GM19395 (cell line): ENCODE data around the gene TMEM72.

ENCODE experiments used
- ATAC-seq: cut with Tn5 transposase; IDR thresholded peaks from one replicate; pipeline ENCODE4 v1.9.1; 2021; ENCODE audit warnings: mild to moderate bottlenecking, moderate library complexity; ENCODE audit not compliant: unreplicated experiment

The TMEM72 gene

DNA sequence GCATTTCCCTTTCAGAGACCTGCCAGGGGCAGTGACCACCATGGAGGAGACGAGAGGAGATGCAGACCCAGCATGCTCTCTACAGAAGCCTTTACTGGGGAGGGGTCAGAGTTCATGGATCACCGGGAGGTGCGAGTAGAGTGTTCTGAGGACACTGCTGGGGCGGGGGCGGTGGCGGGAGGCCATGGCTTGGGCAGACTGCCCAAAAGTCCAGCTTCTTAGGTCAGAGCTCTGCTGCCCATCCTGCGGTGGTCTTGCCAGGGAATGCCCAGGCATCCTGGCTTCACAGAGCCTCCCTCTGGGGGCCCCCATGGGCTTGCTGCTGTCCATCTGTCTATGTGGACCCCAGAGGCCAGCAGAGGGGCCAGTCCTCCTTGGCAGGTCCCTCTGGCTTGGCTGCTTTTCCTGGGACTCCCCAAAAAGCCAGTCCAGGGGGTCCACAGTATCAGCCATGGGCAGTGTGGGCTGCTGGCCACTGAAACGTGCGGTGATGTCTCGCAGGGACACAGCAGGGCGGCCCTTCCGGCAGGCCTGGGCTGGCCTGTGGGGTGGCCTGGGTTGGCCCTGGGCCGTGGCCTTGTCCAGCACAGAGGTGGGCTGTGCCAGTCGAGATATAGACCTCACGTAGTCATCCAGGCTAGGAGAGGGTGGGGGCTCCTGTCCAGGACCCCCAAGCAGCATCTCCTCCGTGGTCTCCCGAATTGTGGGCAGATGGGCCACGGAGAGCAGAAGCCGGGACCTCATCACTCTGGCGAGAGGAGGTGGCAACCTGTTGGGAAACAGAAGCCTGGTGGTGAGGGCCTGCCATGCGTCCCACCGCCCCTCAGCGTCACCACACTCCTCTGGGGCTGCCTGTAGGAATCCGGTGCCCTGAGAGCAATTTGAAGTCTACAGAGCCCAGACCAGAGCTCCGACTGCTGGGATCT is 66.4 kb downstream of the TMEM72 start:
- ATAC-seq = no peak

DNA sequence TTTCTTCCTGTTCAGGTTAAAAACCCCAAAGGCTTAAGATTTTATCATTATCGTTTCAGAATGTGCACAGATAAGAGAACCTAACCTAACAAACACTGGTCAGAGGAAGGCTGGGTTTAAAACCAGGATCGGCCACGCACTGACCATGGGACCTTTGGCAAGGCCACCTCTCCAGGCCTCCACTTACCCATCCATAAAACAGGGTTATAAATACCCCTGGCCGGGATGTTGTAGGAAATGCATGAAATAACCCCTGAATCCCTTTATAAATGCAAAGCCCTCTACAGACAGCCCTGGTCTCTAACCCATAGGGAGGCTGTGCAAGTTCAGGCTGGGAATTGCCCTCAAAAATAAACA is 67.1 kb downstream of the TMEM72 start:
- ATAC-seq = no peak

DNA sequence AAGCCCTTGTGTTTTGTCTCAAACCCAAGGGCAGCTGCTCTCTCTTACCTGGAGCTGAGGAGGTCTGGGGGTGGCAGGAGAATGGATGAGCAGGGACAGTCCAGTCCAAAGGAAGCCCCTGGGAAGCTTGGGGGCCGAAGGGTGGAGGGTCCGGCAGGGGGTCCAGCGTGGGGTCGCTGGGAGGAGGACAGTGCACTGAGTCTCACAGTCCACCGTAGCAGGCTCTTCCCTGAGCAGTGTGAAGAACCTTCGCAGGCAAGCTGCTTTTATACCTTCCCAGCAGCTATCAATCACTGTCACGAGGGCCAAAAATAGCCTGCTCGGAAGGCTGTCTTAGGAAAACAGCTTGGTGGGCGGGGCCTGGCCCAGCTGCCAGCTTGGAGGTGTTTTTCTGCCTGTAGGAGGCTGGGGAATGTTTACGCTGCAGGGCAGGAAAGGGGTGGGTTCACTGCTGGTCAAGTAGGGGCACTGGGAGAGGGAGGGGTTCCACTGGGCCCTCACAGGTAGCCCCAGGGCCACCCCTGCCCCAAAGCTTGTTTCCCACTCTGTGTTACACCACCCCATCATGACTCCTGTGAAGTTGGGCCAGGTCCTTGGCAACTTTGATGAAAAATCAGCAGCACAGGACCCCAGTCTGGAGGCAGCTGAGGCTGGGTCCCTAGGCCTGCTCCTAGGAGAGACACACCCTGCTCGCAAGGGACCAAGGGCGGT is 67.6 kb downstream of the TMEM72 start, which contains the start of gene DEPP1:
Gene DEPP1, minus strand, starts transcription at position 240 of the 711 bp plus-strand sequence. CDS start 779 bp downstream, outside the sequence.
- ATAC-seq = no peak

DNA sequence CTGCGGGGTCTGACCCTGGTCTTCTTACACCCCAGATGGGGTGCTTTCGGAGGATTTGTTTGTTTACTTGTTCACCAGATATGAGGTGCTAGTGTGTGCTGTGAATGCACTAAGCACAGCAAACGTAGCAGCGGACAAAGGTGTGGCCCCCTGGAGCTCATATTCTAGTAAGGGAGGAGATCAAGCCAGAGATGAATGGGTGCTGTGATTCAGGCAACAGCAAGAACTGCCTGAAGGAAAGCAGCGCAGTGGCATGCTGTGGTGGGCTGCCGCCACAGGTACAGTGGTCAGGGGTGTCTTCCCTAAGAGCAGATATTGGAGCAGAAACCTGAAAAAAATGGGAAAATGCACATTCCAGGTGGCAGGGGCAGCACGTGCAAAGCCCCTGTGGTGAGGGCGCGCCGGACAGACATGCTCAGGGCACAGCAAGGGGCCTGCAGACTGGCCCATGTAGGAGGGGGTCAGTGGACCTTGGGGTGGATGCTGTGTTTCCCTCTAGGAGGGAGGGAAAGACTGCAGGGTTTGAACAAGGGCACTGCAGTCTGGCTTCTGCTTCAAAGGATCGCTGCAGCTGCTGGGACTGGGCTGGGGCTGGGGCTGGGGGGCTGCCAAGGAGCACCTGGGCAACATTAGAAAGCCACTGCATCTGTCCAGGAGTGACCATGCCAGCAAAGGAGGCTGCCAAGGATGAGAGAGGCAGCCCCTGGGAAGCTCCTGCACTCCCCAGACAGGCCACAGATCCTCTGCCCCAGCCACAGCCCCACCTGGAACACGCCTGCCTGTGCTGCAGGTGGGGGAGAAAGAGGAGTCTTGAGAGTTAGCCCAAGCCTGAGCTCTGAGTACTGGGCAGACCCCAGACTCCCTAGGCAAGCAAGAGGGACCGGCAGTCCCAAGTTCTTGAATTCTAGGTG is 68.4 kb downstream of the TMEM72 start:
- no peak for ATAC-seq

DNA sequence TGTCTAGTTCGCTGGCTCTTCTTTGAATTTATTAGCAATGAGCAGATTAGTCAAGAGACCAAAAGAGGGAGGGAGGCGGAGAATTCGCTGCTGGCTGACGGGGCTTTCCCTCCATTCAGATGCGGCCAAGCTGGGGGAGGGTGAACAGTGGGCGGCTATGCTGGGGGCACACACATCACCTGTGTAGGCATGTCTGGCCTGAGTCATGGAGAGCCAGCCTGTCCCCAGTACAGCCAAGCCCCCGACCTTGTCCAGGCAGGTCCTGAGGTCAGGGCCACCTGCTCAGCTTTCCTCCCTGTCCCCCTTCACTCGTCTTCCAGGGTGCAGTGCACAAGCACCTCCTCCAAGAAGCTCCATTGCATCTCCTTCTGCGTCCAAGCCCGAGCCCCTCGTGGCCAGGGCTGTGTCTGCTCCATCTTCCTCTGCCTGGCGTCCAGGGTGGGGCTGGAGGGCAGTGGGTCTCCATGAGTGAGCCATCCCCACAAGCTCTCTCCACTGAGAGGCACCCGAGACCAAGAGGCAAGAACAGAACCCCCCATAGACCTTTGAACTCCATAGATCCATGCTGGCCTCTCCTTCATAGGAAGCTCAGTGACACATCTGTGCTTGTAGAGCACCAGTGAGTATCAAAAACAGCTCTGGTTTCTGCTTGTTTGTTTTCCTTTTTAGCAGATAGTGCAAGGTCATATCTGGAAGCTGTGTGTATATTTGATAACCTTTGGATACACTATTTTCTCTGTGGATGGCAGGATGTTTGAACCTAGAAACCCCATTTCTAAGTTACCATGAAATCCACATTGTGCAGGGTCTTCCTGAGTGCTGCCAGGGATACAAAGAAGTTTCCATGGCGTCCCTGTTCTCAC is 69.4 kb downstream of the TMEM72 start:
- ATAC-seq = no peak

DNA sequence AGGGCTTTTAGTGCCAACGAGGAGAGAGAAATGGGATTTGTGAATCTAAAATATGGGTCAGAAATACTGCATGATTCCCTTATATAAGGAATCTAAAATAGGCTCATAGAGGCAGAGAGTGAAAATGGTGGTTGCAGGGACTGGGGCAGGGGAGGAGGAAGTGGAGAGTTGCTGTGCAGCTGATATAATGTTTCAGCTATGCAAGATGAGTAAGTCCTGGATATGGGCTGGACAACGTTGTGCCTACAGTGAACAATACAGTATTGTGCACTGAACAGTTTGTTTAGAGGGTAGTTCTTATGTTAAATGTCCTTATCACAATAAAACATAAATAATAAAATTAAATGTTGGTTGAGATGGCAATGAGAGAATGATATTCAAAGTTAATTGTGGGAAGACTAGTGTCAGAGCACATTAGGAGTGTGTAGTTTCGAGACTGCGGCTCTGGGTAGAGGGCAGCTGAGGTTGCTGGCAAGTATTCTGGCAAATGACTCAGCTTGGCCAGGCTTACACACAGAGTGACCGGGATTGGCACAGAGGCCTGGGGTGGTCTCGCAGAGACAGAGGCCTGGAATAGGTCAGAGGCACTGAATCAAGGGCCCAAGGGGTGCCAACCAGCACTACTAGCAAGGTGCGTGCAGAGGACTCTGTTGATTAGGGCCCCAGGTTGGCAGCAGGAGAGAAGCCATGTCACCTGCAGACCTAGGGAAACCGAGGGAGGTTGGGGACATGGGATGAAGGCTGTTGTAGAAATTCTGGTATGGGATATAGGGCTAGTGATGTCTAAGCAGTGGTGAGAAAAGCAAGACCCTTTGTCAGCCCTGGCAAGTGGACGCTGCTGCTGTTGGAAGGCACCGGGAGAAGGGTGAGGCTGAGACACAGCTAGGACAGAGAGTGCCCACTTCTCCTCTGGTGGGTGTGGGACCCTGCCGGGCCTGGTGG is 70.3 kb downstream of the TMEM72 start:
- ATAC-seq = peak; percentile 59

DNA sequence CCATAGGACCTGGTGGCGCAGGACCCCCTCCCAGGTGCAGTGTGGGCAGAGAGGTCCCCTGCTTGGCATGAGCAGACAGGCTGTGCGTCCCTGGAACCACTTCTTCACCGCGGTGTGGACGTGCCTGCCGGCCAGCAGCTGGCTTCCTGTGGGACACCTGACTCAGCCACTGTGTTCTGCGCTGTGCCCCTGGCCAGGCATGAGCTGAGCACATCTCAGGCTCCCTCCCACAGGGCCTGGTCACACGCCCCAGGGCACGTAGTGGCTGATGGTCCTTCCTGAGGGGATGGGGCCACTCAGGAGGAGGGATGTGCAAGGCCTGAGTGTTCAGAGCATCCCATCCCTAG is 71.0 kb downstream of the TMEM72 start:
- no peak for ATAC-seq

DNA sequence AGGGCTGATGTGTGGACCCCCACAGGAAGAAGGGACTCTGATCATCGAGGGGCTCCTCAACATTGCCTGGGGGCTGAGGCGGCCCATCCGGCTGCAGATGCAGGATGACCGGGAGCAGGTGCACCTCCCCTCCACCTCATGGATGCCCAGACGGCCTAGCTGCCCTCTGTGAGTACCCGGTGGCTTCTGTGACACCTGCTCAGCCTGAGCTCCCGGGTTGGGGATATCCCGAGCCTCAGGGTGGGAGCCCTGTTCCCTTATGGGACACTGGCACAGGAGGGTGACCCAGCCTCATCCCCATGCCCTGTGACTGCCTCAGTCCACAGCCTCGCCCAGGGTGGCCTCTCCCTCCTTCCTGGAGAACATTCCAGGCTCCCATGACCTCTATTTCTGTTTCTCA is 71.4 kb downstream of the TMEM72 start:
- no peak for ATAC-seq

DNA sequence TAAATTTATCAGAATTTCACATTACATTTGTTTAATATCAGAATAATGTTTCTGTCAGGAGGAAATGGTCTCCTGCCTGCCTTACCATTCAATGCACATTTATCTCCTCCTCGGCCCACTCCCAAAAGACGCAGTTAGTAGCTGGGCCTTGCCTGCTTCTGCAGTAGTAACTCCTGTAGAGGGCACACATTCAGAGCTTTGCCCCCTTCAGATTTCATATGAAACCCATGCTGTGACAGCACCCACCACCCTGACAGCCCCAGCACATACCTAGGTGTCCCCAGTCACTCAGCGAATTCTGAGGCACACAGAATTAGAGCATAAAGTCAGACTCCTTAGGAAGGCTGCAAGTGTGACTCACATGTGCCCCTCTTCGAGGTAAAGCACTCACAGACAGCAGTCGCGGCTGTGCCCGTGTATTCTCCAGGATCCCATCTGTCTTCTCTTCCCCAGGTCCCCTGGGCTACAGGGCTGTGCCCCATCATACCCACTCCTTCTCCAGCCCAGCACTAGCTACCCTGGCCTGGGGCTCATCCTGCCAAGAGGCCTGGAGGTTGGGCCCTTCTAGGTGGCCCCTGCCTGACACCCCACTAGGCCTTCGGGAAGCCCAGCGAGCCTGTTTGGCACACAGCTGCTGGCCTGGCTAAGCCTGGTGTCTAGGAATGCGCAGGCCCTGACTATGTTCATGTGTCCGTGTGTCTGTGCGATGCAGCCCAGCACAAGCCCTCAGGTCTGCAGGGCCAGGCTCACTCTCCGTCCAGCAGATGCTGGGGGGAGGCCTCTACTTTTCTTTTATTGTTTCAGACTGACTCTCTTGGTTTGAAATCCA is 72.1 kb downstream of the TMEM72 start:
- ATAC-seq = no peak

DNA sequence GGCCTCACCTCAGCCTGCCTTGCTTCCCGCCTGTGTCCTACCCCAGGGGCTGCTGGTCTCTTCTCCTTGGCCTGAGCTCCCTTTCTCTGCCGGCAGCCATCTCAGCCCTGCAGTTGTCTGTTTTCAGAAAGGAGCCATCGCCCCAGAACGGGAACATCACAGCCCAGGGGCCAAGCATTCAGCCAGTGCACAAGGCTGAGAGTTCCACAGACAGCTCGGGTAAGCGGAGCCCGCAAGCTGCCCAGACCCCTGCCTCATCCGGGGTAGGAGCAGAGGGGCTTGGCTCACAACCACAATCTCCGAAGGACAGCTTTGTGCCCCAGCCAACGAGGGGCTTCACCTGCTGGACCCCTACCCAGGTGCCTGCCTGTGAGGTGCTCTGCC is 72.8 kb downstream of the TMEM72 start:
- ATAC-seq = no peak

DNA sequence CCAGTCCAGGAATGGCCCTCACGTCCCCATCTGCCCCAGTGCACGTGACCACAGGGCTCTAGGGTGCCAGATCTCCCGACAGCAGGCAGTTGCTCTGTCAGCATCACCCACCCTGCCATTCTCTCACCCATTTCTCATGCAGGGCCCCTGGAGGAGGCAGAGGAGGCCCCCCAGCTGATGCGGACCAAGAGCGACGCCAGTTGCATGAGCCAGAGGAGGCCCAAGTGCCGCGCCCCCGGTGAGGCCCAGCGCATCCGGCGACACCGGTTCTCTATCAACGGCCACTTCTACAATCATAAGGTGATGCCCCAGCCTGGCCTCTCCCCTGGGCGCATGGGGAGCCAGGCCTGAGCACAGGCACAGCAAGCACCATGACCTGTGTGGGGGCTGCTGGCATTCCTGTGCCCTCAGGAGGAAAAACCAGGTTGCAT is 73.5 kb downstream of the TMEM72 start:
- no peak for ATAC-seq

DNA sequence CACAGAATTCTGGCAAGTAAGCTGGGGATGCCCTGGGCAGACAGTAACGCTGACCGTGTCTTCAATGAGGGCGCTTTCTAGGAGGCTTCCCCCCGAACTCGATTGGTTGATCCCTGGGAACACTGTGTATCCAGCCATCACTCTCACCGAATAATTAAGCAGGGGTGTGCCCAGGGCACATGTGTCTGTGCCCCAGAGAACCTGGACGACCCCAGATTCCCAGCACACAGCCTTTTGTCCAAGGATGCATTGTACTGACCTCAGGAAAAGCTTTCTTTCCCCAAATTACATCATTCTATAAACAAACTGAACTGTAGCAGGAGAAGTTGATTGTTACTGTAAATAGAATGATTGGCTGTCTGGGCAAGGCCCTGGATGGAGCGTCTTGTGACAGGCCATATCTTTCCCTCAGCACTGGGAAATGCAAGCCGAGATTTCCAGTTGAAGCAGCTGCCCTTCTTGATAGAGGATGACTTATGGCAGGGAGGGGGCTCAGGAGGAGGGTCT is 74.1 kb downstream of the TMEM72 start:
- no peak for ATAC-seq

DNA sequence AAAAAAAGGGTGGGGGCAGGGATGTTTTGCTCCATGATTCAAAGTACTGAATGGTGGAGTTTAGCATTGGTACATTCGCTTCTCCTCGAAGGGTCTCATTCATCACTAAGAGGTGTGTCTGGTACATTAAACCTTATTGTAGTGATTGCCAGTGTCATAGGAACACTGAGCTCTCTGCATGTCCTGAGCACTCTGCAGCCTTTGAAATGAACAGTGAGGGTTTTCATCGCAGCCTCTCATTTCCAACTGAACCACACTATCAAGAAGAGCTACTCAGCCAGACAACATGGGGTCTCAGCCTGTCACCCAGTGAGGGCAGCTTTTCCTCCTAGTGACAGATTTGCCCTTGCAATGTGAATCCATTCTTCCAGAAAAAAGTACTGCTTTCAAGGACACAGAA is 75.0 kb downstream of the TMEM72 start:
- no peak for ATAC-seq
